HepG2 (cell line): ENCODE measurements around the gene CD163. TPM values are rescaled to one million over a fixed set of nuclear protein-coding genes. Genes with fewer than 3 reads are reported as not detected.
A peak's percentile ranks its signal among the peaks of the same experiment; 100 is the strongest.

Source experiments
- ATAC-seq: fragments of 200-7000 bp; cut with Tn5 transposase; 3 replicates; pipeline ENCODE4 v1.9.1; 2020; ENCODE audit warnings: mild to moderate bottlenecking, moderate library complexity
- BruUV-seq: library from RNA; stranded (reverse); fragments of 400-500 nt; replicated peaks from 2 replicates; lab custom pipeline; 2021; lab: Mats Ljungman, UMichigan
- CTCF ChIA-PET: fragments of 300-600 bp; formaldehyde crosslinking; extraction: SDS; loops from one replicate; lab custom pipeline; 2021; ENCODE audit warnings: low total read pairs, inconsistent platforms, low intra/inter-chr PET ratio; lab: Yijun Ruan, JAX
- POLR2A ChIA-PET: fragments of 350-600 bp; sonication (Branson Sonifier 250); formaldehyde crosslinking; loops from one replicate; lab custom pipeline; 2020; ENCODE audit warnings: antibody characterized with exemption, inconsistent platforms; lab: Yijun Ruan, JAX
- DNase-seq: peaks from one replicate; pipeline ENCODE4 v3.0.0-alpha.2; 2015; ENCODE audit warnings: low spot score
- FAIRE-seq: peaks from 3 replicates; lab custom pipeline; 2011; peaks lifted over from hg19 to GRCh38; lab: Jason Lieb, UNC
- H2AFZ ChIP-seq: one replicate; pipeline ENCODE4 v1.6.1; 2011; ENCODE audit warnings: low read length, inconsistent platforms
- H3K27ac ChIP-seq: fragments of 300-600 bp; 3 replicates; pipeline ENCODE4 v1.8.0; 2011; ENCODE audit warnings: mixed run types, mild to moderate bottlenecking, mixed read lengths, low read length, inconsistent platforms; ENCODE audit not compliant: insufficient read depth; ENCODE audit errors: extremely low read length
- H3K27me3 ChIP-seq, 2 experiments: fragments of 200-600 bp in 1 of 2; 2 replicates in 1 of 2; 3 replicates in 1 of 2; pipeline versions ENCODE4 v1.6.0 to v1.8.0; 2011; ENCODE audit warnings: low read length in 2 of 2, mild to moderate bottlenecking in 2 of 2, moderate library complexity in 2 of 2, inconsistent platforms in 1 of 2; ENCODE audit not compliant: insufficient read depth in 2 of 2, control insufficient read depth in 1 of 2
- H3K36me3 ChIP-seq, 2 experiments: fragments of 200-600 bp in 1 of 2; replicated peaks in 1 of 2; 2 replicates in 1 of 2; 3 replicates in 1 of 2; pipeline versions ENCODE4 v1.5.1 to v1.8.0; 2011; ENCODE audit warnings: low read length in 2 of 2, inconsistent platforms in 1 of 2; ENCODE audit not compliant: insufficient read depth in 2 of 2, control insufficient read depth in 1 of 2
- H3K4me1 ChIP-seq: 2 replicates; pipeline ENCODE4 v1.5.1; 2012; ENCODE audit warnings: low read length, inconsistent platforms; ENCODE audit not compliant: insufficient read depth
- H3K4me2 ChIP-seq: 2 replicates; pipeline ENCODE4 v1.6.0; 2011; ENCODE audit warnings: low read depth, low read length, inconsistent platforms
- H3K4me3 ChIP-seq, 3 experiments: fragments of 200-600 bp in 1 of 3; sonication (generic), shearing (Covaris generic) in 1 of 3; replicated peaks in 1 of 3; 2 replicates each; pipeline ENCODE4 v1.5.1; 2011 to 2016; ENCODE audit warnings: low read length in 3 of 3, inconsistent platforms in 2 of 3, low read depth in 2 of 3, mild to moderate bottlenecking in 2 of 3, control low read depth in 1 of 3, mixed read lengths in 1 of 3; ENCODE audit not compliant: insufficient read depth in 1 of 3
- H3K79me2 ChIP-seq: one replicate; pipeline ENCODE4 v1.6.1; 2011; ENCODE audit warnings: low read length, inconsistent platforms; ENCODE audit not compliant: insufficient read depth
- H3K9ac ChIP-seq: 2 replicates; pipeline ENCODE4 v1.6.0; 2011; ENCODE audit warnings: mild to moderate bottlenecking, low read depth, low read length, inconsistent platforms; ENCODE audit not compliant: insufficient read depth
- H3K9me3 ChIP-seq: 2 replicates; pipeline ENCODE4 v1.5.1; 2012; ENCODE audit warnings: mild to moderate bottlenecking, low read length
- H4K20me1 ChIP-seq: 2 replicates; pipeline ENCODE4 v1.6.0; 2011; ENCODE audit warnings: inconsistent platforms, mild to moderate bottlenecking, low read length, moderate library complexity; ENCODE audit not compliant: insufficient read depth
- ATF7-NPFF ChIP-seq: sonication (generic); formaldehyde crosslinking; IDR thresholded peaks from 2 replicates; pipeline ENCODE4 v1.8.1; 2023; ENCODE audit warnings: mild to moderate bottlenecking, low read depth, missing genetic modification reagents, moderate library complexity
- ELF4 ChIP-seq: sonication (generic); formaldehyde crosslinking; IDR thresholded peaks from 2 replicates; pipeline ENCODE4 v1.5.0; 2020; ENCODE audit warnings: missing genetic modification reagents, mild to moderate bottlenecking, moderate library complexity, borderline replicate concordance
- FOSL2 ChIP-seq: sonication (generic); formaldehyde crosslinking; IDR thresholded peaks from 2 replicates; pipeline ENCODE4 v1.4.0; 2020; ENCODE audit warnings: missing genetic modification reagents
- NR0B2 ChIP-seq: sonication (generic); formaldehyde crosslinking; IDR thresholded peaks from 2 replicates; pipeline ENCODE4 v1.4.0; 2020; ENCODE audit warnings: mild to moderate bottlenecking, missing genetic modification reagents
- PBX3 ChIP-seq: sonication (generic); formaldehyde crosslinking; IDR thresholded peaks from 2 replicates; pipeline ENCODE4 v1.8.1; 2023; ENCODE audit warnings: missing genetic modification reagents, inconsistent platforms, borderline replicate concordance
- SRF ChIP-seq: IDR thresholded peaks from 2 replicates; pipeline ENCODE4 v1.6.1; 2011; ENCODE audit warnings: mild to moderate bottlenecking, low read depth, low read length, moderate library complexity
- TFDP2 ChIP-seq: sonication (generic); formaldehyde crosslinking; IDR thresholded peaks from 2 replicates; pipeline ENCODE4 v1.4.0; 2020; ENCODE audit warnings: missing genetic modification reagents
- ZBTB43 ChIP-seq: sonication (generic); formaldehyde crosslinking; conservative IDR thresholded peaks from 2 replicates; pipeline ENCODE4 v1.4.0; 2020; ENCODE audit warnings: missing genetic modification reagents
- ZNF281 ChIP-seq: sonication (generic); formaldehyde crosslinking; IDR thresholded peaks from 2 replicates; pipeline ENCODE4 v1.4.0; 2020; ENCODE audit warnings: missing genetic modification reagents, borderline replicate concordance
- ZNF567 ChIP-seq: sonication (generic); formaldehyde crosslinking; IDR thresholded peaks from 2 replicates; pipeline ENCODE4 v1.8.1; 2023; ENCODE audit warnings: mild to moderate bottlenecking, missing genetic modification reagents, borderline replicate concordance
- ZNF644 ChIP-seq: IDR thresholded peaks from 2 replicates; pipeline ENCODE4 v1.6.1; 2016; ENCODE audit warnings: low read depth
- WGBS: methylation state at CpG from one replicate; pipeline ENCODE4 v1.1.6; 2017; ENCODE audit warnings: low lambda C conversion rate; 5-methylcytosine and 5-hydroxymethylcytosine counted together
- in situ Hi-C: cut with HindIII; loops from 2 replicates; pipeline ENCODE4 v1.10.0; 2017; ENCODE audit warnings: low pct_unique_long_range_greater_than_20kb; ENCODE audit not compliant: extremely low pct_ligation_motif_present
- intact Hi-C: fragments of 100-400 bp; cut with micrococcal nuclease; formaldehyde crosslinking; loops from one replicate; pipeline ENCODE4 v1.10.0; 2022; ENCODE audit not compliant: unreplicated experiment
- polyA plus RNA-seq, 8 experiments: library from polyadenylated mRNA; depleted of rRNA in 3 of 8; stranded (reverse) in 7 of 8; unstranded in 1 of 8; fragments of >200 nt; fragmentation: Illumina TruSeq in 4 of 8; extraction: Trizol in 4 of 8; gene quantifications; 2 replicates each; pipeline versions ENCODE4 v1.2.1 to v1.2.3, GENCODE V29; 2011 to 2016; ENCODE audit warnings: low read depth in 4 of 8, missing spikeins in 1 of 8, mixed read lengths in 1 of 8; ENCODE audit not compliant: insufficient read depth in 1 of 8
- total RNA-seq, 5 experiments: library from RNA; depleted of rRNA; stranded (reverse); fragments of >200 nt; fragmentation: Illumina TruSeq; extraction: Trizol; gene quantifications; 2 replicates each; pipeline ENCODE4 v1.2.3, GENCODE V29; 2016; ENCODE audit warnings: low read depth in 1 of 5

The CD163 gene
- total and polyA plus RNA-seq, 2 of the 13 experiments (the other 11 are each of a cell fraction or from before 2014, with no cell fraction given), result not detected

GRCh38 chr12:7433276-7433822 is 70.2 kb downstream of the CD163 start:
- ChIA-PET POLR2A (no interaction called here), CTCF (no interaction called here)
- Histone ChIP-seq H3K79me2 (no peaks in the 10 kb centered on the region), H3K9me3 (no peaks in the 10 kb centered on the region), H2AFZ (no peak overlapping the region), H3K4me2 (no peak overlapping the region), H3K36me3 (no peaks in the 10 kb centered on the region), H3K27ac (no peak overlapping the region), H3K27me3 (peaks cover 0 to 4% of the 10 kb centered on the region in 2 experiments; a peak in 2 of 5 replicates), H3K9ac (no peak overlapping the region), H3K4me3 (no peak overlapping the region), H3K4me1 (no peaks in the 10 kb centered on the region), H4K20me1 (no peaks in the 10 kb centered on the region)
- peak; percentile 21 for DNase-seq
- TF ChIP-seq ZNF281 (no peak), SRF (no peak), ELF4 (no peak), TFDP2 (CRISPR knock-in tag) (no peak), ATF7-NPFF (CRISPR knock-in tag) (no peak), FOSL2 (peak; percentile 65), ZNF567 (CRISPR knock-in tag) (no peak), ZBTB43 (CRISPR knock-in tag) (no peak), PBX3 (CRISPR knock-in tag) (no peak), ZNF644 (CRISPR knock-in tag) (0 out of 2 replicates have a peak, but pooled peaks have one; percentile 17), NR0B2 (no peak)
- no peak for FAIRE-seq
- under 1% methylated on average over 6 of the region's 6 CpGs for WGBS
- BruUV-seq, result no TSS peak
- intact Hi-C loops, result no loop called here
- ATAC-seq, result no peak
- in situ Hi-C loops, result no loop called here
